HepG2 (cell line): ENCODE results near the gene USH2A. TPM values are rescaled to one million over a fixed set of nuclear protein-coding genes. Genes with fewer than 3 reads are reported as not detected.

Experiments used
- ATAC-seq: fragments of 200-7000 bp; cut with Tn5 transposase; 3 replicates; pipeline ENCODE4 v1.9.1; 2020; ENCODE audit warnings: mild to moderate bottlenecking, moderate library complexity
- BruUV-seq: library from RNA; stranded (reverse); fragments of 400-500 nt; replicated peaks from 2 replicates; lab custom pipeline; 2021; lab: Mats Ljungman, UMichigan
- CTCF ChIA-PET: fragments of 300-600 bp; formaldehyde crosslinking; extraction: SDS; loops from one replicate; lab custom pipeline; 2021; ENCODE audit warnings: low total read pairs, inconsistent platforms, low intra/inter-chr PET ratio; lab: Yijun Ruan, JAX
- POLR2A ChIA-PET: fragments of 350-600 bp; sonication (Branson Sonifier 250); formaldehyde crosslinking; loops from one replicate; lab custom pipeline; 2020; ENCODE audit warnings: antibody characterized with exemption, inconsistent platforms; lab: Yijun Ruan, JAX
- DNase-seq: peaks from one replicate; pipeline ENCODE4 v3.0.0-alpha.2; 2015; ENCODE audit warnings: low spot score
- FAIRE-seq: peaks from 3 replicates; lab custom pipeline; 2011; peaks lifted over from hg19 to GRCh38; lab: Jason Lieb, UNC
- H2AFZ ChIP-seq: one replicate; pipeline ENCODE4 v1.6.1; 2011; ENCODE audit warnings: low read length, inconsistent platforms
- H3K27ac ChIP-seq: fragments of 300-600 bp; 3 replicates; pipeline ENCODE4 v1.8.0; 2011; ENCODE audit warnings: mixed run types, mild to moderate bottlenecking, mixed read lengths, low read length, inconsistent platforms; ENCODE audit not compliant: insufficient read depth; ENCODE audit errors: extremely low read length
- H3K27me3 ChIP-seq, 2 experiments: fragments of 200-600 bp in 1 of 2; 2 replicates in 1 of 2; 3 replicates in 1 of 2; pipeline versions ENCODE4 v1.6.0 to v1.8.0; 2011; ENCODE audit warnings: low read length in 2 of 2, mild to moderate bottlenecking in 2 of 2, moderate library complexity in 2 of 2, inconsistent platforms in 1 of 2; ENCODE audit not compliant: insufficient read depth in 2 of 2, control insufficient read depth in 1 of 2
- H3K36me3 ChIP-seq, 2 experiments: fragments of 200-600 bp in 1 of 2; replicated peaks in 1 of 2; 2 replicates in 1 of 2; 3 replicates in 1 of 2; pipeline versions ENCODE4 v1.5.1 to v1.8.0; 2011; ENCODE audit warnings: low read length in 2 of 2, inconsistent platforms in 1 of 2; ENCODE audit not compliant: insufficient read depth in 2 of 2, control insufficient read depth in 1 of 2
- H3K4me1 ChIP-seq: 2 replicates; pipeline ENCODE4 v1.5.1; 2012; ENCODE audit warnings: low read length, inconsistent platforms; ENCODE audit not compliant: insufficient read depth
- H3K4me2 ChIP-seq: 2 replicates; pipeline ENCODE4 v1.6.0; 2011; ENCODE audit warnings: low read depth, low read length, inconsistent platforms
- H3K4me3 ChIP-seq, 3 experiments: fragments of 200-600 bp in 1 of 3; sonication (generic), shearing (Covaris generic) in 1 of 3; replicated peaks in 1 of 3; 2 replicates each; pipeline ENCODE4 v1.5.1; 2011 to 2016; ENCODE audit warnings: low read length in 3 of 3, inconsistent platforms in 2 of 3, low read depth in 2 of 3, mild to moderate bottlenecking in 2 of 3, control low read depth in 1 of 3, mixed read lengths in 1 of 3; ENCODE audit not compliant: insufficient read depth in 1 of 3
- H3K79me2 ChIP-seq: one replicate; pipeline ENCODE4 v1.6.1; 2011; ENCODE audit warnings: low read length, inconsistent platforms; ENCODE audit not compliant: insufficient read depth
- H3K9ac ChIP-seq: 2 replicates; pipeline ENCODE4 v1.6.0; 2011; ENCODE audit warnings: mild to moderate bottlenecking, low read depth, low read length, inconsistent platforms; ENCODE audit not compliant: insufficient read depth
- H3K9me3 ChIP-seq: 2 replicates; pipeline ENCODE4 v1.5.1; 2012; ENCODE audit warnings: mild to moderate bottlenecking, low read length
- H4K20me1 ChIP-seq: 2 replicates; pipeline ENCODE4 v1.6.0; 2011; ENCODE audit warnings: inconsistent platforms, mild to moderate bottlenecking, low read length, moderate library complexity; ENCODE audit not compliant: insufficient read depth
- ARNT ChIP-seq: fragments of 450-650 bp; IDR thresholded peaks from 2 replicates; pipeline ENCODE4 v1.6.1; 2017
- CSRNP1 ChIP-seq: sonication (generic); formaldehyde crosslinking; IDR thresholded peaks from 2 replicates; pipeline ENCODE4 v1.8.1; 2023; ENCODE audit warnings: mild to moderate bottlenecking, missing genetic modification reagents
- E2F1 ChIP-seq: sonication (generic); formaldehyde crosslinking; IDR thresholded peaks from 2 replicates; pipeline ENCODE4 v1.5.0; 2020; ENCODE audit warnings: missing genetic modification reagents
- FOXO4 ChIP-seq: sonication (generic); formaldehyde crosslinking; conservative IDR thresholded peaks from 2 replicates; pipeline ENCODE4 v1.8.1; 2023; ENCODE audit warnings: missing genetic modification reagents
- GATA4 ChIP-seq: sonication (generic); IDR thresholded peaks from 2 replicates; pipeline ENCODE4 v1.6.1; 2016; ENCODE audit warnings: antibody characterized with exemption, low read depth, borderline replicate concordance
- HNF4G ChIP-seq, 2 experiments: sonication (generic) in 1 of 2; formaldehyde crosslinking in 1 of 2; IDR thresholded peaks; 2 replicates each; pipeline versions ENCODE4 v1.4.0 to v1.6.1; 2011 to 2020; ENCODE audit warnings: borderline replicate concordance in 2 of 2, low read depth in 2 of 2, mild to moderate bottlenecking in 2 of 2, low read length in 1 of 2, missing genetic modification reagents in 1 of 2, moderate library complexity in 1 of 2
- LCORL ChIP-seq, 2 experiments: fragments of 450-650 bp in 1 of 2; sonication (generic) in 1 of 2; formaldehyde crosslinking in 1 of 2; IDR thresholded peaks; 2 replicates each; pipeline versions ENCODE4 v1.5.0 to v1.6.1; 2017 to 2020; ENCODE audit warnings: antibody characterized with exemption in 1 of 2, missing genetic modification reagents in 1 of 2
- MTF2 ChIP-seq: sonication (generic); formaldehyde crosslinking; IDR thresholded peaks from 2 replicates; pipeline ENCODE4 v1.5.0; 2020; ENCODE audit warnings: missing genetic modification reagents, borderline replicate concordance
- NR2C2 ChIP-seq: sonication (generic); formaldehyde crosslinking; IDR thresholded peaks from 2 replicates; pipeline ENCODE4 v1.4.0; 2020; ENCODE audit warnings: missing genetic modification reagents, mild to moderate bottlenecking, moderate library complexity, borderline replicate concordance
- RCOR2 ChIP-seq: IDR thresholded peaks from 2 replicates; pipeline ENCODE4 v1.6.1; 2016; ENCODE audit warnings: missing biosample characterization, missing genetic modification reagents
- RFX5 ChIP-seq: IDR thresholded peaks from 2 replicates; pipeline ENCODE4 v1.6.1; 2011; ENCODE audit warnings: low read depth, low read length, improper control_type of control experiment
- TIGD3 ChIP-seq: sonication (generic); formaldehyde crosslinking; IDR thresholded peaks from 2 replicates; pipeline ENCODE4 v1.5.1; 2020; ENCODE audit warnings: mild to moderate bottlenecking, missing genetic modification reagents, borderline replicate concordance
- ZNF224 ChIP-seq: sonication (generic); formaldehyde crosslinking; IDR thresholded peaks from 2 replicates; pipeline ENCODE4 v1.5.0; 2020; ENCODE audit warnings: mild to moderate bottlenecking, missing genetic modification reagents
- ZNF251 ChIP-seq: sonication (generic); formaldehyde crosslinking; IDR thresholded peaks from 2 replicates; pipeline ENCODE4 v1.9.0; 2021; ENCODE audit warnings: mild to moderate bottlenecking, missing genetic modification reagents
- ZNF274 ChIP-seq: sonication (generic); formaldehyde crosslinking; IDR thresholded peaks from 2 replicates; pipeline ENCODE4 v1.5.1; 2020; ENCODE audit warnings: mild to moderate bottlenecking, missing genetic modification reagents
- ZNF335 ChIP-seq: sonication (generic); formaldehyde crosslinking; IDR thresholded peaks from 2 replicates; pipeline ENCODE4 v1.4.0; 2020; ENCODE audit warnings: missing genetic modification reagents
- ZNF737 ChIP-seq: sonication (generic); formaldehyde crosslinking; IDR thresholded peaks from 2 replicates; pipeline ENCODE4 v1.5.0; 2020; ENCODE audit warnings: missing genetic modification reagents, mild to moderate bottlenecking, borderline replicate concordance
- ZNF761 ChIP-seq: sonication (generic); formaldehyde crosslinking; conservative IDR thresholded peaks from 2 replicates; pipeline ENCODE4 v1.4.0; 2020; ENCODE audit warnings: mild to moderate bottlenecking, missing genetic modification reagents
- WGBS: methylation state at CpG from one replicate; pipeline ENCODE4 v1.1.6; 2017; ENCODE audit warnings: low lambda C conversion rate; 5-methylcytosine and 5-hydroxymethylcytosine counted together
- in situ Hi-C: cut with HindIII; loops from 2 replicates; pipeline ENCODE4 v1.10.0; 2017; ENCODE audit warnings: low pct_unique_long_range_greater_than_20kb; ENCODE audit not compliant: extremely low pct_ligation_motif_present
- intact Hi-C: fragments of 100-400 bp; cut with micrococcal nuclease; formaldehyde crosslinking; loops from one replicate; pipeline ENCODE4 v1.10.0; 2022; ENCODE audit not compliant: unreplicated experiment
- polyA plus RNA-seq, 8 experiments: library from polyadenylated mRNA; depleted of rRNA in 3 of 8; stranded (reverse) in 7 of 8; unstranded in 1 of 8; fragments of >200 nt; fragmentation: Illumina TruSeq in 4 of 8; extraction: Trizol in 4 of 8; gene quantifications; 2 replicates each; pipeline versions ENCODE4 v1.2.1 to v1.2.3, GENCODE V29; 2011 to 2016; ENCODE audit warnings: low read depth in 4 of 8, missing spikeins in 1 of 8, mixed read lengths in 1 of 8; ENCODE audit not compliant: insufficient read depth in 1 of 8
- total RNA-seq, 5 experiments: library from RNA; depleted of rRNA; stranded (reverse); fragments of >200 nt; fragmentation: Illumina TruSeq; extraction: Trizol; gene quantifications; 2 replicates each; pipeline ENCODE4 v1.2.3, GENCODE V29; 2016; ENCODE audit warnings: low read depth in 1 of 5

Gene USH2A
- total and polyA plus RNA-seq, 2 of the 13 experiments (the other 11 are each of a cell fraction or from before 2014, with no cell fraction given): 0.02 TPM; not detected in 1

GRCh38 chr1:215631040-215631439, 792.2 kb downstream of the USH2A start:
- Histone ChIP-seq H3K36me3 (no peaks in the 10 kb centered on the region), H4K20me1 (no peaks in the 10 kb centered on the region), H3K9me3 (no peaks in the 10 kb centered on the region), H3K27me3 (no peaks in the 10 kb centered on the region), H3K27ac (no peak overlapping the region), H2AFZ (no peak overlapping the region), H3K9ac (no peak overlapping the region), H3K4me1 (peaks cover 44% of the 10 kb centered on the region), H3K4me3 (no peak overlapping the region), H3K4me2 (no peak overlapping the region), H3K79me2 (no peaks in the 10 kb centered on the region)
- no TSS peak for BruUV-seq
- FAIRE-seq (no peak), ATAC-seq (no peak), DNase-seq (no peak)
- WGBS: 21% methylated on average over 1 of the region's 1 CpG
- CTCF ChIA-PET: no interaction called here
- in situ Hi-C loops (no loop called here), intact Hi-C loops (no loop called here)
- no peak for TF ChIP-seq RCOR2 (CRISPR knock-in tag)
- TF ChIP-seq HNF4G (IDR thresholded peaks at IDR 0.05; ENCODE audit: borderline replicate concordance, low read depth, low read length): no peak
- no peak for TF ChIP-seq HNF4G (CRISPR knock-in tag; IDR thresholded peaks at IDR 0.05; ENCODE audit: borderline replicate concordance, low read depth)
- no peak for TF ChIP-seq TIGD3 (CRISPR knock-in tag)
- no peak for TF ChIP-seq E2F1
- TF ChIP-seq ARNT: no peak
- TF ChIP-seq ZNF274 (CRISPR knock-in tag): no peak
- TF ChIP-seq RFX5: no peak
- no peak for TF ChIP-seq FOXO4 (CRISPR knock-in tag)
- no peak for TF ChIP-seq GATA4
- TF ChIP-seq ZNF335: no peak
- TF ChIP-seq ZNF251 (CRISPR knock-in tag): no peak
- no peak for TF ChIP-seq CSRNP1 (CRISPR knock-in tag)
- TF ChIP-seq LCORL (IDR thresholded peaks at IDR 0.05): no peak
- TF ChIP-seq LCORL (CRISPR knock-in tag; IDR thresholded peaks at IDR 0.05): no peak
- no peak for TF ChIP-seq ZNF761 (CRISPR knock-in tag)
- TF ChIP-seq ZNF737 (CRISPR knock-in tag): no peak
- no peak for TF ChIP-seq NR2C2
- no peak for TF ChIP-seq MTF2 (CRISPR knock-in tag)
- no peak for TF ChIP-seq ZNF224 (CRISPR knock-in tag)
- POLR2A ChIA-PET: no interaction called here
